GM12878 (cell line): ENCODE measurements around the gene TGM6. TPM values are rescaled to one million over a fixed set of nuclear protein-coding genes. Genes with fewer than 3 reads are reported as not detected.

Experiments used
- ATF2 ChIP-seq: IDR thresholded peaks from 2 replicates; pipeline ENCODE4 v1.6.1; 2012; ENCODE audit warnings: low read length, inconsistent platforms
- BHLHE40 ChIP-seq, 2 experiments: fragments of 450-650 bp in 1 of 2; IDR thresholded peaks; 2 replicates each; pipeline ENCODE4 v1.6.1; 2011 to 2017; ENCODE audit warnings: low read depth in 2 of 2, borderline replicate concordance in 1 of 2, improper control_type of control experiment in 1 of 2, low read length in 1 of 2, mild to moderate bottlenecking in 1 of 2
- CBFB ChIP-seq: IDR thresholded peaks from 2 replicates; pipeline ENCODE4 v1.6.1; 2016; ENCODE audit warnings: antibody characterized with exemption, low read depth
- DPF2 ChIP-seq: fragments of 450-650 bp; IDR thresholded peaks from 2 replicates; pipeline ENCODE4 v1.6.1; 2017; ENCODE audit warnings: mild to moderate bottlenecking
- ELK1 ChIP-seq: IDR thresholded peaks from 2 replicates; pipeline ENCODE4 v1.6.1; 2012; ENCODE audit warnings: low read depth, low read length, improper control_type of control experiment
- FOS ChIP-seq: IDR thresholded peaks from 3 replicates; pipeline ENCODE4 v1.6.1; 2011; ENCODE audit warnings: borderline replicate concordance; ENCODE audit not compliant: insufficient read length; ENCODE audit errors: extremely low read depth
- HDAC6 ChIP-seq: fragments of 200-600 bp; sonication (generic); IDR thresholded peaks from one replicate; pipeline ENCODE4 v1.8.0; 2017; ENCODE audit warnings: antibody characterized with exemption; ENCODE audit not compliant: unreplicated experiment
- IRF3 ChIP-seq: fragments of 450-650 bp; IDR thresholded peaks from 2 replicates; pipeline ENCODE4 v1.6.1; 2014; ENCODE audit warnings: mild to moderate bottlenecking
- LARP7 ChIP-seq: fragments of 450-650 bp; IDR thresholded peaks from 2 replicates; pipeline ENCODE4 v1.6.1; 2017; ENCODE audit warnings: mild to moderate bottlenecking
- MXI1 ChIP-seq: fragments of 150-350 bp; IDR thresholded peaks from 2 replicates; pipeline ENCODE4 v1.6.1; 2011; ENCODE audit warnings: low read depth, mild to moderate bottlenecking, inconsistent platforms, low read length, improper control_type of control experiment
- NBN ChIP-seq: fragments of 450-650 bp; IDR thresholded peaks from 2 replicates; pipeline ENCODE4 v1.6.1; 2016
- NFYA ChIP-seq: IDR thresholded peaks from 2 replicates; pipeline ENCODE4 v1.6.1; 2011; ENCODE audit warnings: low read depth, mild to moderate bottlenecking, low read length, improper control_type of control experiment, borderline replicate concordance
- NFYB ChIP-seq: IDR thresholded peaks from 2 replicates; pipeline ENCODE4 v1.6.1; 2011; ENCODE audit warnings: low read depth, mild to moderate bottlenecking, low read length, improper control_type of control experiment, moderate library complexity; ENCODE audit not compliant: insufficient read depth
- NRF1 ChIP-seq: conservative IDR thresholded peaks from 2 replicates; pipeline ENCODE4 v1.6.1; 2011; ENCODE audit warnings: mild to moderate bottlenecking, low read depth, low read length, improper control_type of control experiment
- PML ChIP-seq: IDR thresholded peaks from 2 replicates; pipeline ENCODE4 v1.6.1; 2012; ENCODE audit warnings: low read length, inconsistent platforms
- POU2F2 ChIP-seq: IDR thresholded peaks from 3 replicates; pipeline ENCODE4 v1.6.1; 2011; ENCODE audit warnings: low read depth, mild to moderate bottlenecking, low read length, borderline replicate concordance
- RELA ChIP-seq: fragments of 450-650 bp; IDR thresholded peaks from 2 replicates; pipeline ENCODE4 v1.8.0; 2014; ENCODE audit warnings: borderline replicate concordance; ENCODE audit not compliant: partially characterized antibody
- SKIL ChIP-seq: fragments of 450-650 bp; IDR thresholded peaks from 2 replicates; pipeline ENCODE4 v1.6.1; 2017; ENCODE audit warnings: mild to moderate bottlenecking, low read depth, inconsistent platforms; ENCODE audit not compliant: poor library complexity, severe bottlenecking
- SPI1 ChIP-seq: IDR thresholded peaks from 2 replicates; pipeline ENCODE4 v1.6.1; 2011; ENCODE audit warnings: low read depth, mild to moderate bottlenecking, low read length, moderate library complexity, borderline replicate concordance; ENCODE audit not compliant: insufficient read depth
- TCF3 ChIP-seq: IDR thresholded peaks from 2 replicates; pipeline ENCODE4 v1.6.1; 2012; ENCODE audit warnings: low read depth, mild to moderate bottlenecking, low read length, borderline replicate concordance; ENCODE audit not compliant: insufficient read depth
- WRNIP1 ChIP-seq: IDR thresholded peaks from 2 replicates; pipeline ENCODE4 v1.6.1; 2011; ENCODE audit warnings: low read depth, low read length, improper control_type of control experiment, borderline replicate concordance
- ZBTB33 ChIP-seq: fragments of 450-650 bp; IDR thresholded peaks from 2 replicates; pipeline ENCODE4 v1.6.1; 2017; ENCODE audit warnings: mild to moderate bottlenecking
- polyA plus RNA-seq, 11 experiments: library from polyadenylated mRNA; depleted of rRNA in 4 of 11; unstranded in 6 of 11; stranded (reverse) in 5 of 11; fragments of >200 nt; fragmentation: Nextera tagmentation in 4 of 11; fragmentation: Illumina TruSeq in 1 of 11; extraction: Ambion mirVana in 4 of 11; extraction: Trizol in 1 of 11; gene quantifications; 1 replicate in 1 of 11; 2 replicates in 10 of 11; pipeline versions ENCODE4 v1.2.1 to v1.2.3, GENCODE V29; 2011 to 2016; ENCODE audit warnings: inconsistent platforms in 2 of 11, missing spikeins in 2 of 11, low read depth in 1 of 11
- total RNA-seq, 4 experiments: library from RNA; depleted of rRNA in 3 of 4; stranded (reverse); fragments of >200 nt in 3 of 4; fragmentation: Illumina TruSeq in 1 of 4; extraction: Trizol in 1 of 4; gene quantifications; 2 replicates each; pipeline versions ENCODE4 v1.2.1 to v1.2.3, GENCODE V29; 2013 to 2021

TGM6 gene
- total and polyA plus RNA-seq, 10 of the 15 experiments (the other 5 are each of a cell fraction or from before 2014, with no cell fraction given): not detected

- TF ChIP-seq SPI1 (peak; percentile 27; the same call in 1 of the 2 replicates), BHLHE40 (IDR thresholded peaks at IDR 0.05; ENCODE audit: borderline replicate concordance in 1 of 2, low read depth in 2 of 2, low read length in 1 of 2) (peak in 1 of 2 experiments; percentile 52; a peak in 3 of 4 replicates), ELK1 (peak; percentile 99), NRF1 (no peak), NFYA (no peak), CBFB (peak; percentile 96), WRNIP1 (no peak; the same call in 1 of the 2 replicates), PML (peak; percentile 98), DPF2 (peak; percentile 45; the same call in 1 of the 2 replicates), SKIL (no peak), ZBTB33 (no peak), NBN (peak; percentile 98), LARP7 (peak; percentile 98), ATF2 (no peak), MXI1 (peak; percentile 67; the same call in 1 of the 2 replicates), RELA (peak; percentile 68), HDAC6 (peak; percentile 80), FOS (no peak), POU2F2 (peak; percentile 91; the same call in 2 of the 3 replicates), NFYB (no peak), TCF3 (peak; percentile 71; the same call in 1 of the 2 replicates), IRF3 (no peak)
These were observed 89.9 kb downstream of the TGM6 start, which contains the start of gene SNRPB (continued) for GRCh38 chr20:2470423-2471193.
